ENCODE data around the gene HPGDS. TPM values are rescaled to one million over a fixed set of nuclear protein-coding genes. Genes with fewer than 3 reads are reported as not detected.

Gene HPGDS
- total RNA-seq, 2 donors from 2014 or later = not detected

- Mint-ChIP-seq H3K4me3 (no peak overlapping the region), H3K9me3 (no peaks in the 10 kb centered on the region), H3K36me3 (ENCODE audit: insufficient read depth in 2 of 2) (peaks cover 1 to 15% of the 10 kb centered on the region in 2 donors), H3K4me1 (ENCODE audit: low read depth) (peaks cover 14% of the 10 kb centered on the region), H3K27ac (peak overlapping the region; percentile 45), H3K27me3 (ENCODE audit: low read depth) (no peaks in the 10 kb centered on the region)
- ATAC-seq (replicated peaks in 1 of 2) (no peak), DNase-seq (no peak)
Observed at GRCh38 chr4:94256144-94256783, 86.4 kb downstream of the HPGDS start.

GRCh38 chr4:94253036-94253435 lies 89.6 kb downstream of the HPGDS start:
- ATAC-seq (replicated peaks in 1 of 2) (no peak), DNase-seq (no peak)
- Mint-ChIP-seq H3K9me3 (no peaks in the 10 kb centered on the region), H3K27me3 (ENCODE audit: low read depth) (no peaks in the 10 kb centered on the region), H3K36me3 (ENCODE audit: insufficient read depth in 2 of 2) (peaks cover 3 to 24% of the 10 kb centered on the region in 2 donors), H3K4me3 (no peak overlapping the region), H3K27ac (no peak overlapping the region), H3K4me1 (ENCODE audit: low read depth) (peaks cover 20% of the 10 kb centered on the region)

GRCh38 chr4:94251094-94251493 lies 91.5 kb downstream of the HPGDS start:
- H3K4me3 Mint-ChIP-seq = no peak overlapping the region

More at GRCh38 chr4:94251094-94251493, 91.5 kb downstream of the HPGDS start:
- Mint-ChIP-seq H3K9me3 (no peaks in the 10 kb centered on the region), H3K27ac (peak overlapping the region; percentile 65), H3K36me3 (ENCODE audit: insufficient read depth in 2 of 2) (peaks cover 3 to 21% of the 10 kb centered on the region in 2 donors), H3K27me3 (ENCODE audit: low read depth) (no peaks in the 10 kb centered on the region), H3K4me1 (ENCODE audit: low read depth) (peaks cover 10% of the 10 kb centered on the region)
- DNase-seq = no peak
- peak in 1 of 2 donors; percentile 48 for ATAC-seq (replicated peaks in 1 of 2)

Other genes with a start within 250 kb of the HPGDS start
- gene SMARCAD1, start 135.0 kb downstream of the HPGDS start, total RNA-seq = 10 to 100 TPM; 33.6 to 44.5 TPM
- gene PDLIM5, start 109.1 kb upstream of the HPGDS start, total RNA-seq = 10 to 100 TPM; 17.6 to 21.4 TPM